Measurements from ENCODE around the gene ERCC6L. TPM values are rescaled to one million over a fixed set of nuclear protein-coding genes. Genes with fewer than 3 reads are reported as not detected.
A peak's percentile ranks its signal among the peaks of the same experiment; 100 is the strongest.

ERCC6L gene
- total and polyA plus RNA-seq, 2 of the 4 experiments (the other 2 are of a cell fraction), result 2.3 to 5.4 TPM

DNA sequence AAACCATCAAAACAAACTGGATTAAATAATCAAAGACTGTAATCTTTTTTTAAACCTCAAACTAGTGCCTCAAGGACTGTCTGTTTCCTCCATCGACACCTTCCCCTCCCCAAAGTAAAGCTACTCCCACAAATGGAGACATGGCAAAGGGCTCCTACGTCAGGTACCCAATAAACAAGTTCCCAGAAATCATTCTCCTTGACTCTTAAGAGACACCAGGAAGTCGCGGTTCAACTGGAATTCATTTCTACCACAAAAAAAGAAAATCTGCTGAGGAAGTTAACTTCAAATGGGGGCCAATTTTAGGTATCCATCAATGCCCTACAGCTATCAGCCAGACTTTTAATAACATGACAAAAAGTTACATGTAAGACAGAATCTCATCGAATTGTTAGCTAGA lies 35.7 kb upstream of the ERCC6L start:
- no peak overlapping the region for H3K4ac ChIP-seq (ENCODE audit: low read depth, low read length)
- H4K91ac ChIP-seq (ENCODE audit: insufficient read depth, low read depth, low read length), result no peak overlapping the region
- DNase-seq (no peak), ATAC-seq (ENCODE audit: low read depth) (no peak)
- no peak for TF ChIP-seq BHLHE40 (IDR thresholded peaks at IDR 0.05; ENCODE audit: low read depth, low read length)
- no peak for TF ChIP-seq CHD1 (IDR thresholded peaks at IDR 0.05; ENCODE audit: low read depth, low read length)
- no peak for TF ChIP-seq MAZ (IDR thresholded peaks at IDR 0.05; ENCODE audit: borderline replicate concordance, low read depth, low read length)
- no peak for TF ChIP-seq NFE2L2 (IDR thresholded peaks at IDR 0.05; ENCODE audit: low read depth, low read length)
- TF ChIP-seq MXI1 (IDR thresholded peaks at IDR 0.05; ENCODE audit: borderline replicate concordance, low read depth, low read length), result no peak
- no peak overlapping the region for H2BK15ac ChIP-seq (ENCODE audit: low read depth, low read length)
- ChIA-PET POLR2A (ENCODE audit: unreplicated experiment) (no interaction called here), CTCF (no interaction called here)
- H3K79me1 ChIP-seq (ENCODE audit: low read depth in 1 of 2, low read length in 2 of 2), result peaks cover 22 to 63% of the 10 kb centered on the region in 2 experiments
- H3K14ac ChIP-seq (replicated peaks; ENCODE audit: low read depth, low read length), result no peak overlapping the region
- no CpG with 5 or more reads among the region's 5 CpGs for WGBS, 2 experiments (ENCODE audit: extremely low coverage in 2 of 2, insufficient read length in 1 of 2)
- H3K36me3 ChIP-seq (ENCODE audit: control insufficient read depth, insufficient read depth, low read length), result peaks cover 51% of the 10 kb centered on the region
- no peak overlapping the region for H2BK120ac ChIP-seq (ENCODE audit: low read depth, low read length)
- no peak overlapping the region for H3K56ac ChIP-seq (ENCODE audit: extremely low read depth, insufficient read depth, low read length)
- H3K9ac ChIP-seq (ENCODE audit: low read depth, low read length), result no peak overlapping the region
- dilution Hi-C loops (cut with HindIII; ENCODE audit: low sequenced_read_pairs, unreplicated experiment), result no loop called here
- H3K23ac ChIP-seq (ENCODE audit: low read depth, low read length), result peak overlapping the region; percentile 42; the same call in 1 of the 2 replicates
- intact Hi-C loops (cut with micrococcal nuclease), result no loop called here
- H3K18ac ChIP-seq (ENCODE audit: low read depth, low read length), result no peak overlapping the region
- no peak overlapping the region for H3K4me3 ChIP-seq (ENCODE audit: insufficient read depth, low read depth, low read length)
- peaks cover 9% of the 10 kb centered on the region; the same call in 1 of the 2 replicates for H3K27me3 ChIP-seq (ENCODE audit: control insufficient read depth, insufficient read depth, low read length)
- no peak overlapping the region for H2BK20ac ChIP-seq (ENCODE audit: low read depth, low read length)
- H2AK9ac ChIP-seq (replicated peaks; ENCODE audit: low read depth, low read length, poor library complexity), result no peak overlapping the region
- H2AK5ac ChIP-seq (ENCODE audit: low read depth, low read length), result no peak overlapping the region
- peaks cover 70% of the 10 kb centered on the region for H4K20me1 ChIP-seq (ENCODE audit: insufficient read depth, low read length)
- H2AFZ ChIP-seq (replicated peaks; ENCODE audit: low read length, poor library complexity), result no peak overlapping the region
- peaks cover 24% of the 10 kb centered on the region for H3K4me1 ChIP-seq (ENCODE audit: control insufficient read depth, insufficient read depth, low read length)
- peak overlapping the region; percentile 38; the same call in 1 of the 2 replicates for H3K4me2 ChIP-seq (ENCODE audit: low read depth, low read length)
- H3K27ac ChIP-seq (ENCODE audit: insufficient read depth, low read length), result no peak overlapping the region
- no peak overlapping the region for H4K5ac ChIP-seq (ENCODE audit: low read depth, low read length)
- no peaks in the 10 kb centered on the region for H3K9me3 ChIP-seq (ENCODE audit: control insufficient read depth, insufficient read depth, low read length)
- peaks cover 27% of the 10 kb centered on the region for H3K9me1 ChIP-seq (ENCODE audit: insufficient read depth, low read length)
- no TSS peak for BruUV-seq (replicated peaks)
- in situ Hi-C loops (cut with MboI; ENCODE audit: low sequenced_read_pairs), result no loop called here
- no peak overlapping the region for H2BK5ac ChIP-seq (ENCODE audit: low read depth, low read length, poor library complexity, severe bottlenecking)
- H4K8ac ChIP-seq (ENCODE audit: low read depth in 2 of 2, low read length in 2 of 2), result no peak overlapping the region

Data from IMR-90 (cell line).